Measurements from ENCODE around the gene RNLS.

Gene RNLS

DNA sequence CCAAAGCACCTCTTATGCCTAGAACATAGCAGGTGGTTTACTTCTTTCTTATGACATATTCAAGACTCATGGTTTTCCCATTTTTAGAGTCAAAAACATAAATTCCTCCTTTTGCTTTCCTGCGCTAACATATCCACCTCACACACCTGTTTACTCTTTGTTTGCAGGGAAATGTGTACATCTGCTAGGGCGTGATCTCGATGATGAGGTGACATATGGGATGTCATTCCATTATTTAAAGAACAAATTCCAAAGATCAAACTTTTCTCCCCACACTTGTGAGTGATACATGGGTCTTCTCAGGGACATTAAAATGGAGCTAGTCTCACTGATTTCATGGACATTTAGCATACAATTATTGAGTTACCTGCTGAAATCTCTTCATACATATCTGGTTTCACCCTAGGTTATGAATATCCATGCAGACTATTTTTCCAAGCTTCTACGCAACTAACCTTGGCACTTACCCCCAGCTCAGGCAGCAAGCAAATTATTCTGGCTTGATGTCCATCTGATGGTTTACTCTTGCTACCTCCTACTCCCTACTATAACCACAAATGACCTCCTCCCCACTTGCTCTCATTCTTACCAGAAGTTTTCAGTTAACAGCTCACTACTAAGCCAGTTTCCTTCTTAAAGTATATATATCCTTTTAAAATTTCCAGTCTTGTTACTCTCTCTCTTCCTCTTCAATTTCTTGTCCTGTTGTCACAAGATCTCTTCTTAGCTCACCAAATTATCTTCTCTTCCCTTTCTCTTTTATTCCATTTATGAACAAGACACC is 208.5 kb downstream of the RNLS start:
- H3K9me3 ChIP-seq (ENCODE audit: control insufficient read depth, insufficient read depth, low read depth, low read length) = no peaks in the 10 kb centered on the region
- no peak overlapping the region for H3K4me3 ChIP-seq (ENCODE audit: low read depth, low read length)
- H3K36me3 ChIP-seq (ENCODE audit: control insufficient read depth in 2 of 2, insufficient read depth in 1 of 2, low read length in 2 of 2) = no peaks in the 10 kb centered on the region
- ChIA-PET POLR2A (no interaction called here), CTCF (interaction anchor here (0.6 to 1.6 kb wide), 4 partner anchors 15 to 514 kb away, joined by 3 to 4 read pairs (median 4); no protein-coding TSS in a partner anchor)
- H3K4me1 ChIP-seq (ENCODE audit: control insufficient read depth, insufficient read depth, low read length) = peaks cover 8% of the 10 kb centered on the region; the same call in 1 of the 2 replicates
- H3K27ac ChIP-seq (ENCODE audit: extremely low read depth, low read depth, low read length) = no peak overlapping the region
- TF ChIP-seq FEZF1 (tag by site-specific recombination; IDR thresholded peaks at IDR 0.05) = no peak
- no peak for TF ChIP-seq PRDM1 (tag by site-specific recombination; IDR thresholded peaks at IDR 0.05)
- TF ChIP-seq ZNF571 (tag by site-specific recombination; IDR thresholded peaks at IDR 0.05) = no peak

DNA sequence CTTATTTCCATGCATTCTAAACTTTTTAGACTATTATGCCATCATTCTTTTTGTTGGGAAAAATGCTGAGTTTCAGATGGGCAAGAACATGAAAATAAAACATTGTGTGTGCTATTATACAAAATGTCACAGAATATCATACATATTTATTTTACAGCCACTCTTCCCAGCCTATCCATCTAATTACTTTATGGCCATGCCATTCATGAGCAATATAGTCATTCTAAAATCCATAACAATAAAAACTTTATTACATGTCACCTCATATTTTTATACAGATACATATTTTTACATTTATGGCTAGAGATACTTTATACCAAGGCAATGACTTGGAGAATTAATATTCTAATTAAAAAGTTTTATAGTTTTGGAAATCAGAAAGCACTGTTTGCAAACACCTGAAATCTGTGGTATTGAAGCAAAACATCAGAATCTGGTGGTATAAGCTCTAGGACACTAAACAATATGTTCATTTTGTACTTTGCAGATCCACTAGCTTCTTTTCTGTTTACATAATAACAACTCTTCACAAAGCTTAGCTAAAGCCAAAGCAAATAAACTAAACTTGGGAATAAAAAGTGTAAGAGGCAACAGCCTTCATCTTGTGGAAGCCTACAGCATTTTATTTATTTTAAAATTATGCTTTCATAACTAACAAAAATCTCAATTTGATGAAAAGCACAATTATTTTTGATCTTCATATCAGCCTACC is 210.1 kb downstream of the RNLS start:
- CTCF ChIA-PET = interaction anchor here (1.6 kb wide), 1 partner anchor 180 kb away, joined by 4 read pairs; no protein-coding TSS in a partner anchor
- H3K27ac ChIP-seq (ENCODE audit: extremely low read depth, low read depth, low read length) = no peak overlapping the region

DNA sequence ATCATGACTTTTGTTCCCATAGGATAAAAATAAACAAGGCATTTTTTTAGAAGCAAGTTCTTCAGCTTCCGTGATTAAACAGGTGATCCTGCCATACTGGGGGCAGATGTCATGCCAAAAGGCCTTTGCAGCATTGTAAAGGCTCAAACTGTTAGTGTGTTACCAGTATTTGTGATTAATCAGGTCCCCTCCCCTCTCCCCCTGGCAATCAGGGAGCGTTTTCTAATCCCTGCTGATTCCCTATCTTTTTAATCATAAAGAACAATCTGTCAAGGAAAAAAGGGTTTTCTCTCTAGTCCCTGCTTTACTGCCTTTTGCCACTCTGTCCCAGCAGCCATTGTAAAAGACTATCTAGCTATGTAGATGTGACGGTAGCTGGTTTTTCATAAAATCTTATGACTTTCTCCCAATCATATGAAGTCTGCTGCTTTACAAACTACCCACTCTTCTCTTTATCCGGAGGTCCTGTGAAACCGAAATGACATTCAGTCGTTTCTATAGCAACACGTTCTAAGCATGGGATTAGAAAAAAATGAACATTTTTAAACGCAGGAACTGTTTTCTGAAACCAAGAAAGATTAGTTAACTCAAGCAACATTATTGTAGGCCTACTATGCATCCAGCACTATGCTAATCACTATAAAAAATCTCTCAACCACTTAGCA is 210.9 kb downstream of the RNLS start:
- Histone ChIP-seq H3K9me3 (ENCODE audit: control insufficient read depth, insufficient read depth, low read depth, low read length) (no peaks in the 10 kb centered on the region), H3K36me3 (ENCODE audit: control insufficient read depth in 2 of 2, insufficient read depth in 1 of 2, low read length in 2 of 2) (no peaks in the 10 kb centered on the region), H3K4me3 (ENCODE audit: low read depth, low read length) (no peak overlapping the region), H3K27ac (ENCODE audit: extremely low read depth, low read depth, low read length) (no peak overlapping the region), H3K4me1 (ENCODE audit: control insufficient read depth, insufficient read depth, low read length) (peaks cover 8% of the 10 kb centered on the region; the same call in 1 of the 2 replicates)
- ChIA-PET CTCF (no interaction called here), POLR2A (no interaction called here)
- TF ChIP-seq ZSCAN23 (tag by site-specific recombination; IDR thresholded peaks at IDR 0.05) (no peak), ZNF510 (tag by site-specific recombination; IDR thresholded peaks at IDR 0.05; ENCODE audit: insufficient replicate concordance) (no peak), ZNF24 (tag by site-specific recombination; IDR thresholded peaks at IDR 0.05) (no peak), ZNF174 (tag by site-specific recombination; IDR thresholded peaks at IDR 0.05) (no peak), ZNF155 (tag by site-specific recombination; IDR thresholded peaks at IDR 0.05) (no peak), ZNF112 (tag by site-specific recombination; IDR thresholded peaks at IDR 0.05) (no peak), ZNF248 (tag by site-specific recombination; IDR thresholded peaks at IDR 0.05) (no peak), OVOL3 (tag by site-specific recombination; IDR thresholded peaks at IDR 0.05) (no peak)
- TF ChIP-seq, protein P1, sequence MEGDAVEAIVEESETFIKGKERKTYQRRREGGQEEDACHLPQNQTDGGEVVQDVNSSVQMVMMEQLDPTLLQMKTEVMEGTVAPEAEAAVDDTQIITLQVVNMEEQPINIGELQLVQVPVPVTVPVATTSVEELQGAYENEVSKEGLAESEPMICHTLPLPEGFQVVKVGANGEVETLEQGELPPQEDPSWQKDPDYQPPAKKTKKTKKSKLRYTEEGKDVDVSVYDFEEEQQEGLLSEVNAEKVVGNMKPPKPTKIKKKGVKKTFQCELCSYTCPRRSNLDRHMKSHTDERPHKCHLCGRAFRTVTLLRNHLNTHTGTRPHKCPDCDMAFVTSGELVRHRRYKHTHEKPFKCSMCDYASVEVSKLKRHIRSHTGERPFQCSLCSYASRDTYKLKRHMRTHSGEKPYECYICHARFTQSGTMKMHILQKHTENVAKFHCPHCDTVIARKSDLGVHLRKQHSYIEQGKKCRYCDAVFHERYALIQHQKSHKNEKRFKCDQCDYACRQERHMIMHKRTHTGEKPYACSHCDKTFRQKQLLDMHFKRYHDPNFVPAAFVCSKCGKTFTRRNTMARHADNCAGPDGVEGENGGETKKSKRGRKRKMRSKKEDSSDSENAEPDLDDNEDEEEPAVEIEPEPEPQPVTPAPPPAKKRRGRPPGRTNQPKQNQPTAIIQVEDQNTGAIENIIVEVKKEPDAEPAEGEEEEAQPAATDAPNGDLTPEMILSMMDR (tag by site-specific recombination; IDR thresholded peaks at IDR 0.05) = no peak
- TF ChIP-seq, protein P2, sequence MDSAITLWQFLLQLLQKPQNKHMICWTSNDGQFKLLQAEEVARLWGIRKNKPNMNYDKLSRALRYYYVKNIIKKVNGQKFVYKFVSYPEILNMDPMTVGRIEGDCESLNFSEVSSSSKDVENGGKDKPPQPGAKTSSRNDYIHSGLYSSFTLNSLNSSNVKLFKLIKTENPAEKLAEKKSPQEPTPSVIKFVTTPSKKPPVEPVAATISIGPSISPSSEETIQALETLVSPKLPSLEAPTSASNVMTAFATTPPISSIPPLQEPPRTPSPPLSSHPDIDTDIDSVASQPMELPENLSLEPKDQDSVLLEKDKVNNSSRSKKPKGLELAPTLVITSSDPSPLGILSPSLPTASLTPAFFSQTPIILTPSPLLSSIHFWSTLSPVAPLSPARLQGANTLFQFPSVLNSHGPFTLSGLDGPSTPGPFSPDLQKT (IDR thresholded peaks at IDR 0.05; ENCODE audit: borderline replicate concordance, low read depth, low read length) = no peak

More for the DNA sequence above, 210.1 kb downstream of the RNLS start:
- Histone ChIP-seq H3K4me1 (ENCODE audit: control insufficient read depth, insufficient read depth, low read length) (peaks cover 8% of the 10 kb centered on the region; the same call in 1 of the 2 replicates), H3K4me3 (ENCODE audit: low read depth, low read length) (no peak overlapping the region), H3K9me3 (ENCODE audit: control insufficient read depth, insufficient read depth, low read depth, low read length) (no peaks in the 10 kb centered on the region), H3K36me3 (ENCODE audit: control insufficient read depth in 2 of 2, insufficient read depth in 1 of 2, low read length in 2 of 2) (no peaks in the 10 kb centered on the region)
- TF ChIP-seq ZNF221 (tag by site-specific recombination; IDR thresholded peaks at IDR 0.05; ENCODE audit: borderline replicate concordance) = no peak
- no peak for TF ChIP-seq ZBTB1 (tag by site-specific recombination; IDR thresholded peaks at IDR 0.05)
- TF ChIP-seq ZNF2 (tag by site-specific recombination; IDR thresholded peaks at IDR 0.05) = no peak
- TF ChIP-seq, protein P3, sequence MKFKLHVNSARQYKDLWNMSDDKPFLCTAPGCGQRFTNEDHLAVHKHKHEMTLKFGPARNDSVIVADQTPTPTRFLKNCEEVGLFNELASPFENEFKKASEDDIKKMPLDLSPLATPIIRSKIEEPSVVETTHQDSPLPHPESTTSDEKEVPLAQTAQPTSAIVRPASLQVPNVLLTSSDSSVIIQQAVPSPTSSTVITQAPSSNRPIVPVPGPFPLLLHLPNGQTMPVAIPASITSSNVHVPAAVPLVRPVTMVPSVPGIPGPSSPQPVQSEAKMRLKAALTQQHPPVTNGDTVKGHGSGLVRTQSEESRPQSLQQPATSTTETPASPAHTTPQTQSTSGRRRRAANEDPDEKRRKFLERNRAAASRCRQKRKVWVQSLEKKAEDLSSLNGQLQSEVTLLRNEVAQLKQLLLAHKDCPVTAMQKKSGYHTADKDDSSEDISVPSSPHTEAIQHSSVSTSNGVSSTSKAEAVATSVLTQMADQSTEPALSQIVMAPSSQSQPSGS (tag by site-specific recombination; IDR thresholded peaks at IDR 0.05; ENCODE audit: low read depth) = no peak
- no peak for TF ChIP-seq ZBTB7A (tag by site-specific recombination; IDR thresholded peaks at IDR 0.05; ENCODE audit: low read depth)
- TF ChIP-seq ZNF24 (tag by site-specific recombination; IDR thresholded peaks at IDR 0.05) = no peak
- no peak for TF ChIP-seq ZNF792 (tag by site-specific recombination; IDR thresholded peaks at IDR 0.05)
- TF ChIP-seq, protein P4, sequence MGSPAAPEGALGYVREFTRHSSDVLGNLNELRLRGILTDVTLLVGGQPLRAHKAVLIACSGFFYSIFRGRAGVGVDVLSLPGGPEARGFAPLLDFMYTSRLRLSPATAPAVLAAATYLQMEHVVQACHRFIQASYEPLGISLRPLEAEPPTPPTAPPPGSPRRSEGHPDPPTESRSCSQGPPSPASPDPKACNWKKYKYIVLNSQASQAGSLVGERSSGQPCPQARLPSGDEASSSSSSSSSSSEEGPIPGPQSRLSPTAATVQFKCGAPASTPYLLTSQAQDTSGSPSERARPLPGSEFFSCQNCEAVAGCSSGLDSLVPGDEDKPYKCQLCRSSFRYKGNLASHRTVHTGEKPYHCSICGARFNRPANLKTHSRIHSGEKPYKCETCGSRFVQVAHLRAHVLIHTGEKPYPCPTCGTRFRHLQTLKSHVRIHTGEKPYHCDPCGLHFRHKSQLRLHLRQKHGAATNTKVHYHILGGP (tag by site-specific recombination; IDR thresholded peaks at IDR 0.05) = no peak
- no peak for TF ChIP-seq ZNF133 (tag by site-specific recombination; IDR thresholded peaks at IDR 0.05)
- no peak for TF ChIP-seq ZNF560 (tag by site-specific recombination; IDR thresholded peaks at IDR 0.05; ENCODE audit: borderline replicate concordance)
- no peak for TF ChIP-seq ZNF585B (tag by site-specific recombination; IDR thresholded peaks at IDR 0.05)
- TF ChIP-seq ZNF600 (tag by site-specific recombination; IDR thresholded peaks at IDR 0.05) = no peak
- no peak for TF ChIP-seq ZNF664 (tag by site-specific recombination; IDR thresholded peaks at IDR 0.05)
- TF ChIP-seq YY2 (tag by site-specific recombination; IDR thresholded peaks at IDR 0.05) = no peak
- TF ChIP-seq, protein P5, sequence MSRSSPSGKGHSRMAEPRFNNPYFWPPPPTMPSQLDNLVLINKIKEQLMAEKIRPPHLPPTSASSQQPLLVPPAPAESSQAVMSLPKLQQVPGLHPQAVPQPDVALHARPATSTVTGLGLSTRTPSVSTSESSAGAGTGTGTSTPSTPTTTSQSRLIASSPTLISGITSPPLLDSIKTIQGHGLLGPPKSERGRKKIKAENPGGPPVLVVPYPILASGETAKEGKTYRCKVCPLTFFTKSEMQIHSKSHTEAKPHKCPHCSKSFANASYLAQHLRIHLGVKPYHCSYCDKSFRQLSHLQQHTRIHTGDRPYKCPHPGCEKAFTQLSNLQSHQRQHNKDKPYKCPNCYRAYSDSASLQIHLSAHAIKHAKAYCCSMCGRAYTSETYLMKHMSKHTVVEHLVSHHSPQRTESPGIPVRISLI (tag by site-specific recombination; IDR thresholded peaks at IDR 0.05) = no peak
- no peak for TF ChIP-seq ZNF132 (tag by site-specific recombination; IDR thresholded peaks at IDR 0.05; ENCODE audit: borderline replicate concordance)
- TF ChIP-seq HOXC10 (CRISPR knock-in tag; IDR thresholded peaks at IDR 0.05) = no peak
- no peak for TF ChIP-seq ZNF501 (tag by site-specific recombination; IDR thresholded peaks at IDR 0.05)
- TF ChIP-seq PRDM1 (tag by site-specific recombination; IDR thresholded peaks at IDR 0.05) = no peak
- POLR2A ChIA-PET = no interaction called here
